GM12878 (cell line): ENCODE data around the gene CARD19. TPM values are rescaled to one million over a fixed set of nuclear protein-coding genes. Genes with fewer than 3 reads are reported as not detected.

Experiments used
- ATAC-seq: fragments of 200-7000 bp; cut with Tn5 transposase; 3 replicates; pipeline ENCODE4 v1.9.1; 2020; ENCODE audit warnings: mild to moderate bottlenecking, moderate library complexity
- BruUV-seq: library from RNA; stranded (reverse); fragments of 400-500 nt; replicated peaks from 2 replicates; lab custom pipeline; 2021; lab: Mats Ljungman, UMichigan
- CTCF ChIA-PET: fragments of 300-600 bp; sonication (Branson Sonifier 250); formaldehyde crosslinking; extraction: SDS; loops from one replicate; lab custom pipeline; 2021; ENCODE audit warnings: inconsistent platforms; lab: Yijun Ruan, JAX
- POLR2A ChIA-PET: fragments of 350-600 bp; formaldehyde crosslinking; extraction: SDS; loops from one replicate; lab custom pipeline; 2021; ENCODE audit warnings: inconsistent platforms; lab: Charles Lee
- RAD21 ChIA-PET: fragments of 300-600 bp; sonication (Branson Sonifier 250); formaldehyde crosslinking; loops from one replicate; lab custom pipeline; 2023; ENCODE audit warnings: antibody characterized with exemption; ENCODE audit not compliant: unreplicated experiment; lab: Charles Lee
- SMC1A ChIA-PET: fragments of 300-600 bp; sonication (Branson Sonifier 250); formaldehyde crosslinking; loops from one replicate; lab custom pipeline; 2023; ENCODE audit not compliant: unreplicated experiment, uncharacterized antibody; lab: Charles Lee
- DNase-seq: peaks from one replicate; pipeline ENCODE4 v3.0.0-alpha.2; 2011; ENCODE audit warnings: low read depth, low spot score
- FAIRE-seq: peaks from 3 replicates; lab custom pipeline; 2011; peaks lifted over from hg19 to GRCh38; lab: Jason Lieb, UNC
- H2AFZ ChIP-seq: 2 replicates; pipeline ENCODE4 v1.6.0; 2011; ENCODE audit warnings: low read depth, low read length, control low read depth; ENCODE audit not compliant: control insufficient read depth
- H3K27ac ChIP-seq: 2 replicates; pipeline ENCODE4 v1.5.1; 2011; ENCODE audit warnings: control low read depth; ENCODE audit not compliant: control insufficient read depth, insufficient read depth
- H3K27me3 ChIP-seq, 2 experiments: replicated peaks in 1 of 2; 2 replicates each; pipeline versions ENCODE4 v1.6.0 to v1.6.1; 2011; ENCODE audit warnings: low read length in 1 of 2; ENCODE audit not compliant: control insufficient read depth in 2 of 2, insufficient read depth in 2 of 2
- H3K36me3 ChIP-seq, 2 experiments: 2 replicates each; pipeline ENCODE4 v1.5.1; 2011; ENCODE audit warnings: low read length in 1 of 2; ENCODE audit not compliant: control insufficient read depth in 2 of 2, insufficient read depth in 2 of 2
- H3K4me1 ChIP-seq: 2 replicates; pipeline ENCODE4 v1.6.1; 2011; ENCODE audit warnings: mild to moderate bottlenecking, low read length, moderate library complexity, mixed read lengths; ENCODE audit not compliant: control insufficient read depth, insufficient read depth
- H3K4me2 ChIP-seq: 2 replicates; pipeline ENCODE4 v1.6.0; 2011; ENCODE audit warnings: control low read depth; ENCODE audit not compliant: control insufficient read depth, insufficient read depth
- H3K4me3 ChIP-seq: fragments of 200-600 bp; sonication (generic); 2 replicates; pipeline ENCODE4 v1.5.1; 2016
- H3K79me2 ChIP-seq: 2 replicates; pipeline ENCODE4 v1.6.0; 2011; ENCODE audit warnings: low read length; ENCODE audit not compliant: control insufficient read depth, insufficient read depth
- H3K9ac ChIP-seq: 2 replicates; pipeline ENCODE4 v1.8.0; 2011; ENCODE audit warnings: low read length, control low read depth, mixed read lengths; ENCODE audit not compliant: control insufficient read depth, insufficient read depth
- H3K9me3 ChIP-seq: replicated peaks from 3 replicates; pipeline ENCODE4 v1.5.1; 2011; ENCODE audit warnings: mild to moderate bottlenecking, low read length; ENCODE audit not compliant: control insufficient read depth, insufficient read depth
- H4K20me1 ChIP-seq: 2 replicates; pipeline ENCODE4 v1.6.0; 2011; ENCODE audit not compliant: control insufficient read depth, insufficient read depth
- ATF3 ChIP-seq: IDR thresholded peaks from 2 replicates; pipeline ENCODE4 v1.6.1; 2011; ENCODE audit warnings: low read depth, mild to moderate bottlenecking, low read length, moderate library complexity, borderline replicate concordance; ENCODE audit errors: extremely low read depth
- E2F4 ChIP-seq: IDR thresholded peaks from 2 replicates; pipeline ENCODE4 v1.6.1; 2012; ENCODE audit warnings: low read depth, low read length, improper control_type of control experiment
- EP300 ChIP-seq, 2 experiments: fragments of 150-350 bp in 1 of 2; IDR thresholded peaks; 2 replicates each; pipeline ENCODE4 v1.6.1; 2011 to 2012; ENCODE audit warnings: low read depth in 2 of 2, low read length in 2 of 2, borderline replicate concordance in 1 of 2, improper control_type of control experiment in 1 of 2, inconsistent platforms in 1 of 2; ENCODE audit not compliant: control insufficient read depth in 1 of 2
- JUNB ChIP-seq: IDR thresholded peaks from 2 replicates; pipeline ENCODE4 v1.6.1; 2016; ENCODE audit warnings: antibody characterized with exemption, mild to moderate bottlenecking
- MAX ChIP-seq: IDR thresholded peaks from 2 replicates; pipeline ENCODE4 v1.6.1; 2012; ENCODE audit warnings: low read depth, low read length, improper control_type of control experiment
- MTA2 ChIP-seq: fragments of 450-650 bp; IDR thresholded peaks from 2 replicates; pipeline ENCODE4 v1.6.1; 2016; ENCODE audit warnings: low read depth, mild to moderate bottlenecking, moderate library complexity
- MXI1 ChIP-seq: fragments of 150-350 bp; IDR thresholded peaks from 2 replicates; pipeline ENCODE4 v1.6.1; 2011; ENCODE audit warnings: low read depth, mild to moderate bottlenecking, inconsistent platforms, low read length, improper control_type of control experiment
- NFIC ChIP-seq: IDR thresholded peaks from 2 replicates; pipeline ENCODE4 v1.6.1; 2012; ENCODE audit warnings: low read depth, mild to moderate bottlenecking, inconsistent platforms, low read length, moderate library complexity
- NR2C2 ChIP-seq: IDR thresholded peaks from 2 replicates; pipeline ENCODE4 v1.6.1; 2011; ENCODE audit warnings: borderline replicate concordance, low read depth; ENCODE audit not compliant: control insufficient read depth, insufficient read length
- POLR2AphosphoS2 ChIP-seq: IDR thresholded peaks from 2 replicates; pipeline ENCODE4 v1.6.1; 2011; ENCODE audit warnings: low read depth, mild to moderate bottlenecking, low read length, improper control_type of control experiment, moderate library complexity
- SIX5 ChIP-seq: IDR thresholded peaks from 2 replicates; pipeline ENCODE4 v1.6.1; 2011; ENCODE audit warnings: mild to moderate bottlenecking, low read depth, low read length, moderate library complexity; ENCODE audit not compliant: severe bottlenecking
- SRF ChIP-seq, 2 experiments: IDR thresholded peaks; 2 replicates each; pipeline ENCODE4 v1.6.1; 2011; ENCODE audit warnings: low read depth in 2 of 2, low read length in 2 of 2, mild to moderate bottlenecking in 1 of 2, moderate library complexity in 1 of 2
- TBL1XR1 ChIP-seq: IDR thresholded peaks from 2 replicates; pipeline ENCODE4 v1.6.1; 2012; ENCODE audit warnings: low read depth, low read length, improper control_type of control experiment
- ZBTB40 ChIP-seq: fragments of 450-650 bp; IDR thresholded peaks from 2 replicates; pipeline ENCODE4 v1.6.1; 2016; ENCODE audit warnings: mild to moderate bottlenecking, moderate library complexity, borderline replicate concordance
- ZSCAN29 ChIP-seq: fragments of 450-650 bp; IDR thresholded peaks from 2 replicates; pipeline ENCODE4 v1.6.1; 2017; ENCODE audit warnings: mild to moderate bottlenecking, moderate library complexity
- WGBS: methylation state at CpG from one replicate; pipeline ENCODE4 v1.1.6; 2016; ENCODE audit warnings: low lambda C conversion rate; ENCODE audit not compliant: insufficient replicate concordance, insufficient coverage; ENCODE audit errors: missing lambda C conversion rate; 5-methylcytosine and 5-hydroxymethylcytosine counted together
- in situ Hi-C: fragments of 300-500 bp; cut with MboI; formaldehyde crosslinking; loops from 9 replicates; pipeline ENCODE4 v1.14.3; 2018; ENCODE audit warnings: mixed read lengths
- intact Hi-C: fragments of 100-400 bp; cut with micrococcal nuclease; formaldehyde crosslinking; loops from one replicate; pipeline ENCODE4 v1.14.2; 2022; ENCODE audit not compliant: unreplicated experiment
- polyA plus RNA-seq, 11 experiments: library from polyadenylated mRNA; depleted of rRNA in 4 of 11; unstranded in 6 of 11; stranded (reverse) in 5 of 11; fragments of >200 nt; fragmentation: Nextera tagmentation in 4 of 11; fragmentation: Illumina TruSeq in 1 of 11; extraction: Ambion mirVana in 4 of 11; extraction: Trizol in 1 of 11; gene quantifications; 1 replicate in 1 of 11; 2 replicates in 10 of 11; pipeline versions ENCODE4 v1.2.1 to v1.2.3, GENCODE V29; 2011 to 2016; ENCODE audit warnings: inconsistent platforms in 2 of 11, missing spikeins in 2 of 11, low read depth in 1 of 11
- total RNA-seq, 4 experiments: library from RNA; depleted of rRNA in 3 of 4; stranded (reverse); fragments of >200 nt in 3 of 4; fragmentation: Illumina TruSeq in 1 of 4; extraction: Trizol in 1 of 4; gene quantifications; 2 replicates each; pipeline versions ENCODE4 v1.2.1 to v1.2.3, GENCODE V29; 2013 to 2021

CARD19 gene
- total and polyA plus RNA-seq, 10 of the 15 experiments (the other 5 are each of a cell fraction or from before 2014, with no cell fraction given): 0.61 to 41.6 (median 19.9) TPM

GRCh38 chr9:93061791-93062763 lies 33.9 kb upstream of the CARD19 start:
- in situ Hi-C loops (no loop called here), intact Hi-C loops (loop anchor here (2.0 kb wide), 1 partner anchor 33 kb away; no protein-coding TSS in a partner anchor)
- CTCF ChIA-PET: interaction anchor here (0.6 to 4.3 kb wide), 8 partner anchors 31 to 105 kb away, joined by 3 to 31 read pairs (median 3); no protein-coding TSS in a partner anchor
- ATAC-seq (peak; percentile 42), FAIRE-seq (peak; percentile 57), DNase-seq (peak; percentile 45)
- 4% methylated on average over 19 of the region's 19 CpGs for WGBS
- POLR2A ChIA-PET: interaction anchor here (0.6 to 4.2 kb wide), 5 partner anchors 33 to 389 kb away, joined by 3 to 36 read pairs (median 4); partner anchors contain the start of genes CARD19 and NINJ1
- SMC1A ChIA-PET: interaction anchor here (0.6 to 3.2 kb wide), 6 partner anchors 30 to 327 kb away, joined by 3 to 14 read pairs (median 5); no protein-coding TSS in a partner anchor
- peak overlapping the region; percentile 37 for H2AFZ ChIP-seq
- peak overlapping the region; percentile 88 for H3K27ac ChIP-seq
- H3K4me3 ChIP-seq: peak overlapping the region; percentile 81
- no peaks in the 10 kb centered on the region for H3K9me3 ChIP-seq
- peaks cover 63% of the 10 kb centered on the region for H3K4me1 ChIP-seq
- RAD21 ChIA-PET: interaction anchor here (0.6 to 4.6 kb wide), 8 partner anchors 31 to 112 kb away, joined by 3 to 22 read pairs (median 6); no protein-coding TSS in a partner anchor
- H4K20me1 ChIP-seq: no peaks in the 10 kb centered on the region
- peak overlapping the region; percentile 93 for H3K9ac ChIP-seq
- peaks cover 55% of the 10 kb centered on the region for H3K79me2 ChIP-seq
- no peaks in the 10 kb centered on the region for H3K27me3 ChIP-seq
- H3K36me3 ChIP-seq: peaks cover 0 to 4% of the 10 kb centered on the region in 2 experiments; a peak in 3 of 4 replicates
- TSS peak; percentile 15 for BruUV-seq
- peak overlapping the region; percentile 93 for H3K4me2 ChIP-seq
- 0 out of 2 replicates have a peak, but pooled peaks have one; percentile 27 for TF ChIP-seq POLR2AphosphoS2
- TF ChIP-seq EP300 (IDR thresholded peaks at IDR 0.05; ENCODE audit: borderline replicate concordance in 1 of 2, control insufficient read depth in 1 of 2, low read depth in 2 of 2, low read length in 2 of 2): peak in 1 of 2 experiments; percentile 7; a peak in 2 of 4 replicates
- TF ChIP-seq JUNB: no peak
- TF ChIP-seq E2F4: no peak
- no peak for TF ChIP-seq NR2C2
- TF ChIP-seq ATF3: no peak
- TF ChIP-seq SRF (IDR thresholded peaks at IDR 0.05; ENCODE audit: low read depth in 2 of 2, low read length in 2 of 2): no peak
- TF ChIP-seq MXI1: no peak
- no peak for TF ChIP-seq SIX5
- no peak for TF ChIP-seq MTA2
- TF ChIP-seq ZBTB40: peak; percentile 9; the same call in 1 of the 2 replicates
- no peak for TF ChIP-seq NFIC
- no peak for TF ChIP-seq ZSCAN29
- TF ChIP-seq MAX: peak; percentile 48; the same call in 1 of the 2 replicates
- no peak for TF ChIP-seq TBL1XR1
